HCEC 1CT (cell line): ENCODE results near the gene FAM171A2.
"Not testable (repeated sequence)": the region's sequence is repeated elsewhere in the genome, so short reads cannot be mapped to it uniquely, and the experiment has no call there.

Source experiments
- DNase-seq: peaks from one replicate; pipeline ENCODE4 v3.0.0-alpha.2; 2017

Gene FAM171A2

GRCh38 chr17:44360144-44360533 lies 3.5 kb downstream of the FAM171A2 start:
- DNase-seq = no peak

- DNase-seq = no peak
These were observed 4.1 kb downstream of the FAM171A2 start for GRCh38 chr17:44359458-44360143.

GRCh38 chr17:44359006-44359405 lies 4.6 kb downstream of the FAM171A2 start:
- no peak for DNase-seq

DNA sequence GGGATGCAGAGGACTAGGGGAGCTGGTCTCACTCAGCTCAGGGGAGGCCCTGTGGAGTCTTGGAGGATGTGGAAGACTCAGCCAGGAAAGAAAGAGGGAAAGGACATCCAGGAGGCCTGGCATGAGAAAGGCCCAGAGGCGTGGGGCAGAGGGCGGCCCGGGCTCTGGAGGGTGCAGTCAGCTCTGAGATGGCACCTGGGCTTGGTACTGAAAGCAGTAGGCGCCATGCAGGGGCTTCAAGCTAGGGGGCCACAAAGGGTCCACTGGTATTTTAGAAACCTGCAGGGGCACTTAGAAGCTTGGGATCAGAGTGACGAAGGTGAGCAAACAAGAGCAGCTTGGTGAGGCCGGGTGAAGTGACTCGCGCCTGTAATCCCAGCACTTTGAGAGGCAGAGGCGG lies 5.6 kb downstream of the FAM171A2 start:
- DNase-seq = no peak

- no peak for DNase-seq
These were observed 7.4 kb downstream of the FAM171A2 start for GRCh38 chr17:44356241-44356640.

DNA sequence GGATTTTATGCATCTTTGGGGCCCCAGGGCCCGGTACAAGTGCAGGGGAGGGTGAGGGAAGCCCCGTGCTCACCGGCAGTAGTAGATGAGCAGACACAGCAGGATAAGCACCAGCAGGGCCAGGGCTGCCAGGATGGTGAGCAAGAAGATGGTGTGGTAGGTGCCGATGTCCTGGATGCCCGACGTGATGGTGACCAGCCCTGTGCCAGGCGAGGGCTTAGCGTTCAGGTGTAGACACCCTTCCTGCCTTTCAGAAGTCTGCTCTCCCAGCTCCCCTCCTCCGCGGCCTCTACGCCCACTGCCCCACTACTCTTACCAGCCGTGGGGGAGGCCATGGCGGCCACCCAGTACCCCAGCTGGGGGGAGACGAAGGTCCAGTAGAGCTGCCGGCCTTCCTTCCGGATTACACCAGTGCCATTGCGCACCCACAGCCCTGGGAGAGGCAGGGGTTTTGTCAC lies 8.0 kb downstream of the FAM171A2 start:
- DNase-seq = no peak

GRCh38 chr17:44354582-44355561 lies 8.8 kb downstream of the FAM171A2 start:
- DNase-seq = no peak

DNA sequence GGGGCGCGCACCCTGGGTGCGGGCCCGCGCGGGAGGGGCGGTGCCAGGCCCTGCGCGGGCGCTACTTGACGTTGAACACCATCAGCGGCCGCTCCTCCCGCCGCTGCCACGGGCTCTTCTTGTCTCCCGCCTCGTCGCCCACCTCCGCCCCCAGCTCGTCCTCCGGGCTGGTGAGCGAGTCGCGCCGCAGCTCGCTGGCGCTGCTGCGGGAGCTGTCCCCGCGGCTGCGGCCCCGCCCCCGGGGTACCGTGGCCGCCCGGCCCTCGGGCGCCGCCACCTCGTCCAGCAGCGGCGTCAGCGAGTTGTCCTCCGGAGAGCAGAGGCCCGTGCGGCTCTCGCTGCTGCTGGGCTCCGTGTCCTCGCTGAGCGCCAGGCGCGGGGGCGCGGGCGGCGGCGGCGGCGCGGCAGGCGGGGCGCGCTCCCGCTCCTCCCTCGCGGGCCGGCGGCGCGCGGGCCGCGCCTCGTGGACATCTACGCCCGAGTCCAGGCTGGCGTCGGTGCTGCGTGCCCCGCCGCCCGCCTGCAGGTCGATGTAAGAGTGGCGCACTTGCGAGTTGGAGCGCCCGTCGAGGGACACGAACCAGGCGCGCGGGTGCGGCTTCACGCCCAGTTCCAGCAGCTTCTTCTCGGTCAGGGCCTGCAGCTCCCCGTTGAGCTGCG lies 9.9 kb downstream of the FAM171A2 start:
- no peak for DNase-seq

DNA sequence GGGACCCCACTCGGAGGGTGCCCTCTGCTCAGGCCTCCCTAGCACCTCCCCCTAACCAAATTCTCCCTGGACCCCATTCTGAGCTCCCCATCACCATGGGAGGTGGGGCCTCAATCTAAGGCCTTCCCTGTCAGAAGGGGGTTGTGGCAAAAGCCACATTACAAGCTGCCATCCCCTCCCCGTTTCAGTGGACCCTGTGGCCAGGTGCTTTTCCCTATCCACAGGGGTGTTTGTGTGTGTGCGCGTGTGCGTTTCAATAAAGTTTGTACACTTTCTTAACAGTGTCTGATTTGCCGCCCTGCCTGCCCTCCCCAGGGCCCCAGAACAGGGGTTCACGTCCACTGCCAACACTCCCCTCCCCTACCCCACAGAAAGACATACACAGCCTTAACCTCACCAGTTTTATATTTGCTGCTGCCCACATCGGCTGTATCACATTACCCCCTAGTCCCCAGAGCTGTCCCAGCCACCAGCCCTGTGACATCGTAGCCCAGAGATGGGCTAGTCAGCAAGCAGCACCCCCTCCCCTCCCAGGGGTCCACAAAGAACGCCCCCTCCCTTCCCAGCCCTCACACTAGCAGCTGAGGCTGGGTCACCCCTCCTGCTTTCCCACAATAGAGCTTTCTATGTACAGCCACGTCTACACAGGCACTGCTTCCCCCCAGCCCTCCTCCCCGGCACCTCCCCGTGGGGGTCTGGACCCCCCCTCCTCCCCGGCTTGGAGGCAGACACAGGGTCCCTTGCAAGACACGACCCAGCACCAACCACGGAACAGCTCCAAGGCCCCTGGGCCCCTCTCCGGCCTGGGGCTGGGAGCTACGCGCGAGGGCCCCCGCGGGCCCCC lies 10.6 kb downstream of the FAM171A2 start:
- no peak for DNase-seq

- no peak for DNase-seq
These were observed 11.5 kb downstream of the FAM171A2 start for GRCh38 chr17:44351961-44352827.

DNA sequence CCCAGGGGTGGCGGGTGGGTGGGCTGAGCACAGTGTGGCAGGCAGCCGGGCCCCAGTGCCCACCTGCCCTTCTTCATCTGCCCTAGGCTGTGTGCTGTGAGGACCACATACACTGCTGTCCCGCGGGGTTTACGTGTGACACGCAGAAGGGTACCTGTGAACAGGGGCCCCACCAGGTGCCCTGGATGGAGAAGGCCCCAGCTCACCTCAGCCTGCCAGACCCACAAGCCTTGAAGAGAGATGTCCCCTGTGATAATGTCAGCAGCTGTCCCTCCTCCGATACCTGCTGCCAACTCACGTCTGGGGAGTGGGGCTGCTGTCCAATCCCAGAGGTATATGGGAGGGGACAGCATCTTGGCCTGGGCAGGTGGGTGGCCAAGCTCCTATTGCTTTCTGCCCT lies 12.2 kb downstream of the FAM171A2 start:
- DNase-seq = no peak

GRCh38 chr17:44350733-44351226 lies 12.9 kb downstream of the FAM171A2 start:
- DNase-seq = peak; percentile 49

GRCh38 chr17:44349553-44350070 lies 14.0 kb downstream of the FAM171A2 start:
- no peak for DNase-seq

GRCh38 chr17:44348988-44349364 lies 14.7 kb downstream of the FAM171A2 start:
- DNase-seq = no peak

GRCh38 chr17:44348234-44348987 lies 15.2 kb downstream of the FAM171A2 start:
- DNase-seq = peak; percentile 46

DNA sequence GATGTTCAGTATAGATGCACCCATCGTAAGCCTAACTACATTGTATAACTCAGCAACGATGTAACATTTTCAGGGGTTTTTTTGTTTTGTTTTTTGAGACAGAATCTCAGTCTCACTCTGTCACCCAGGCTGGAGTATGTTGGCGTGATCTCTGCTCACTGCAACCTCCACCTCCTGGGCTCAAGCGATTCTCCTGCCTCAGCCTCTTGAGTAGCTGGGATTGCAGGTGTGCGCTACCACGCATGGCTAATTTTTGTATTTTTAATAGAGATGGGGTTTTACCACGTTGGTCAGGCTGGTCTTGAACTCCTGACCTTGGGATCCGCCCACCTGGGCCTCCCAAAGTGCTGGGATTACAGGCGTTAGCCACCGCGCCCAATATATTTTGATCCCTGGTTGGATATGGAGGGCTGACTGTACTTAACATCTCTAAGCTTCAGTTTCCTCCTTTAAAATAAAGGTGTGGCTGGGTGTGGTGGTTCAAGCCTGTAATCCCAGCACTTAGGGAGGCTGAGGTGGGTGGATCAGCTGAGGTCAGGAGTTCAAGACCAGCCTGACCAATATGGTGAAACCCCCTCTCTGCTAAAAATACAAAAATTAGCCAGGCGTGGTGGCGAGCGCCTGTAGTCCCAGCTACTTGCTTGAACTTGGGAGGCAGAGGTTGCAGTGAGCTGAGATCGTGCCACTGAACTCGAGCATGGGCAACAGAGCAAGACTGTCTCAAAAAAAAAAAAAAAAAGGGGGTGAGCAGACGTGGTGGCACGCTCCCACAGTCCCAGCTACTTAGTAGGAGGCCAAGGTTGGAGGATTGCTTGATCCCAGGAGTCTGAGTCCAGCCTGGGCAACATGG lies 16.2 kb downstream of the FAM171A2 start:
- not testable (repeated sequence) for DNase-seq

DNA sequence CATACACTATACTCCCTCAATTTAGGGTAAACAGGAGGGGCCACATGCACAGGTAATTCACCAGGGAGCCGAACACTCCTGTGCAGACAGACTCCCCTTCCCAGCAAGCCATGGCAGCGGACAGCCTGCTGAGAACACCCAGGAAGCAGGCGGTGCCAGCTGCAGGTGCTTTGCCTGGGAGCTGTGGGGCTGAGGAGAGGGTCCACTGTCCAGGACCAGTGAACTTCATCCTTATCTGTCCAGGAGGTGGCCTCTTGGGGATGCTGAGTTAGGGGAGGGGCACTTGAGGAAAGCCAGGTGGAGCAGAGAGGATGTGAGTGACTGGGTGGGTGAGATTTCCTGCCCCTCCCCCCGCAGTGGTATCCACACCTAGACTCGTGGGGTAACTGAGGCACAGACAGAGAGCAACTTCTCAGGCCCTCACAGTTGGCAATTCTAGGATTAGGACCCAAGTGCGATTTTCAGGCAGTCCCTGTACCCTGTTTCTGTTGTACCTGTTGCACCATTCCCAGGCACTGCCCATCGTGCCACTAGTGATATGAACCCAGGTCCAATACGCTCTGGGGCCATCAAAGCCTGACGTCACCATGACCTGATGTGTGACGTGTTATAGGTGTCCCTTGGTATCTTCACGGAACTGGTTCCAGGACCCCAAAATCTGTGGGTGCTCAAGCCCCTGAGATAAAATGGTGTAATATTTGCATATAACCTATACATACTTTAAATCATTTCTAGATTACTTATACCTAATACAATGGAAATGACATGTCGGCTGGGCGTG lies 17.4 kb downstream of the FAM171A2 start:
- DNase-seq = no peak

- peak; percentile 64 for DNase-seq
These were observed 18.1 kb downstream of the FAM171A2 start for GRCh38 chr17:44345454-44346026.
